Activated T-cell treated with anti-CD3 and anti-CD28 coated beads, Interleukin-2, amount 50 U/mL, for 72 hours (primary cell): ENCODE results near the gene GSTM3. TPM values are rescaled to one million over a fixed set of nuclear protein-coding genes. Genes with fewer than 3 reads are reported as not detected.
"Not testable (repeated sequence)": the region's sequence is repeated elsewhere in the genome, so short reads cannot be mapped to it uniquely, and the experiment has no call there.

ENCODE experiments used
- ATAC-seq, 2 donors: fragments of 150-1000 bp; cut with Tn5 transposase; replicated peaks in 1 of 2; 2 replicates each; pipeline ENCODE4 v1.10.0; 2021; ENCODE audit warnings: moderate library complexity in 2 of 2, mild to moderate bottlenecking in 1 of 2
- DNase-seq, 2 donors: peaks; one replicate each; pipeline ENCODE4 v3.0.0; 2021 to 2022; ENCODE audit warnings: mixed read lengths in 1 of 2
- H3K27ac Mint-ChIP-seq: one replicate; pipeline ENCODE4 v1.8.0; 2022; ENCODE audit warnings: mild to moderate bottlenecking, moderate library complexity, mixed read lengths
- H3K27me3 Mint-ChIP-seq: one replicate; pipeline ENCODE4 v1.8.0; 2022; ENCODE audit warnings: low read depth, mixed read lengths
- H3K36me3 Mint-ChIP-seq, 2 donors: one replicate each; pipeline ENCODE4 v1.8.0; 2022; ENCODE audit warnings: mixed read lengths in 2 of 2, mild to moderate bottlenecking in 1 of 2; ENCODE audit not compliant: insufficient read depth in 2 of 2
- H3K4me1 Mint-ChIP-seq: one replicate; pipeline ENCODE4 v1.8.0; 2022; ENCODE audit warnings: low read depth, mixed read lengths
- H3K4me3 Mint-ChIP-seq, 2 donors: one replicate each; pipeline ENCODE4 v1.8.0; 2022; ENCODE audit warnings: mild to moderate bottlenecking in 2 of 2, mixed read lengths in 2 of 2, moderate library complexity in 2 of 2
- H3K9me3 Mint-ChIP-seq, 2 donors: one replicate each; pipeline ENCODE4 v1.8.0; 2022; ENCODE audit warnings: mixed read lengths in 2 of 2
- total RNA-seq, 2 donors: library from RNA; stranded (reverse); gene quantifications; one replicate each; pipeline ENCODE4 v1.2.3, GENCODE V29; 2022

GSTM3 gene
- total RNA-seq, 2 donors from 2014 or later: 8.1 to 13.3 TPM

DNA sequence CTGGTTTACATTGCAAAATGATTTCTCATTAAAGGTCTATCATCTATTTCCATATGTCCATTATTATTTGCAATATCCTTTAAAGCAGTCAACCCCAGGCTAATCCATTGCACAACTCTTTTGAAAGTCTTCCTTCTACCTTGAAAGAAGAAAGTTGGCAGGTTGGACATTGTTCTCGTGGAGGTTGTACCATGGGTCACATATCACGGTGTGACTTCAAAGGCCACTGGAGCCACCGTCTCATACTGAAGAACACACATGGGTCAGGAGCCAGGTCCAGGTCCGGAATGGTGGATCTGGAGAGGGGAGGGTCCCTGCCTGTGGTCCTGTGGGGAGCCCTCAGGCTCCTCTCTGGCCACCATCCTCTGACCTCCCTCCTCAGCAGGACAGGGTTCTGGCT lies 54.9 kb downstream of the GSTM3 start:
- ATAC-seq, H3K36me3 Mint-ChIP-seq, H3K4me1 Mint-ChIP-seq, H3K27ac Mint-ChIP-seq, DNase-seq, H3K27me3 Mint-ChIP-seq, H3K9me3 Mint-ChIP-seq, H3K4me3 Mint-ChIP-seq: not testable (repeated sequence)

DNA sequence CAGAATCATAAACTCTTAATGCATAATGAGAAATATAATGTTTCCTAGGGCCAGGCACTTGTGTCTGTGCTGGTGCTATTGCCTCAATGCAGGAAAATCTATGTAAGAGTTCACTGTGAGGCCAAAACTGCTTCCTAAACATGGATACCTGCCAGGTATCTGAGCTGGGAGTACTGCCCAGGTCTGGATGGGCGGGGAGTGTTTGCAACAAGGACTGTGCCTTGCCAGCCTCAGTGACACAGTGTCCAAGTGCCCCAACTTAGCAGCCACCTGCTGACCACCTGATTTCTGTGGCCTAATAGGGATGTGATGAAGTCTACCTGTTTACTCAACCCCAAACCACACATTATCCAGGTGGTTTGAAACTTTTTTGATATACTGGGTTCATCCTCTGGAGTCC lies 55.4 kb downstream of the GSTM3 start:
- not testable (repeated sequence) for H3K4me1 Mint-ChIP-seq, DNase-seq, ATAC-seq, H3K9me3 Mint-ChIP-seq, H3K4me3 Mint-ChIP-seq, H3K27ac Mint-ChIP-seq, H3K36me3 Mint-ChIP-seq, H3K27me3 Mint-ChIP-seq

- not testable (repeated sequence) for H3K4me3 Mint-ChIP-seq, H3K27me3 Mint-ChIP-seq, DNase-seq, H3K9me3 Mint-ChIP-seq, H3K27ac Mint-ChIP-seq, H3K36me3 Mint-ChIP-seq, H3K4me1 Mint-ChIP-seq, ATAC-seq
Measured at GRCh38 chr1:109684777-109685176, 56.1 kb downstream of the GSTM3 start.

Other genes with a start within 250 kb of the GSTM3 start
- 10 to 100 TPM; 15.8 to 16.5 TPM for gene CYB561D1, start 246.9 kb downstream of the GSTM3 start, total RNA-seq
- 1 to 10 TPM; 2.1 to 2.6 TPM for gene AMIGO1, start 231.3 kb downstream of the GSTM3 start, total RNA-seq
- not detected for gene GPR61, start 201.2 kb downstream of the GSTM3 start, total RNA-seq
- gene GNAI3, start 192.4 kb downstream of the GSTM3 start, total RNA-seq: 10 to 100 TPM in 1 of 2 donors, 1 to 10 TPM in 1; 8.9 to 10.1 TPM
- gene GNAT2, start 121.4 kb downstream of the GSTM3 start, total RNA-seq: under 1 TPM; 0.17 to 0.23 TPM
- 10 to 100 TPM; 64.0 to 79.2 TPM for gene AMPD2, start 121.2 kb downstream of the GSTM3 start, total RNA-seq
- 10 to 100 TPM; 23.5 to 31.1 TPM for gene GSTM4, start 84.9 kb downstream of the GSTM3 start, total RNA-seq
- 10 to 100 TPM; 40.2 to 41.9 TPM for gene GSTM2, start 73.0 kb downstream of the GSTM3 start, total RNA-seq
- 10 to 100 TPM; 37.2 to 60.6 TPM for gene GSTM1, start 53.2 kb downstream of the GSTM3 start, total RNA-seq
- 1 to 10 TPM in 1 of 2 donors, under 1 TPM in 1; 0.81 to 1.0 TPM for gene GSTM5, start 28.8 kb downstream of the GSTM3 start, total RNA-seq
- gene EPS8L3, start 22.9 kb upstream of the GSTM3 start, total RNA-seq: not detected
- 10 to 100 TPM; 46.3 to 83.0 TPM for gene CSF1, start 169.8 kb upstream of the GSTM3 start, total RNA-seq
- gene AHCYL1, start 243.7 kb upstream of the GSTM3 start, total RNA-seq: 100 to 1,000 TPM in 1 of 2 donors, 10 to 100 TPM in 1; 87.0 to 101 TPM